ENCODE data around the gene PRPF18. TPM values are rescaled to one million over a fixed set of nuclear protein-coding genes. Genes with fewer than 3 reads are reported as not detected.
A peak's percentile ranks its signal among the peaks of the same experiment; 100 is the strongest.

Gene PRPF18
- total RNA-seq, 1 experiment from 2014 or later: 18.9 TPM

DNA sequence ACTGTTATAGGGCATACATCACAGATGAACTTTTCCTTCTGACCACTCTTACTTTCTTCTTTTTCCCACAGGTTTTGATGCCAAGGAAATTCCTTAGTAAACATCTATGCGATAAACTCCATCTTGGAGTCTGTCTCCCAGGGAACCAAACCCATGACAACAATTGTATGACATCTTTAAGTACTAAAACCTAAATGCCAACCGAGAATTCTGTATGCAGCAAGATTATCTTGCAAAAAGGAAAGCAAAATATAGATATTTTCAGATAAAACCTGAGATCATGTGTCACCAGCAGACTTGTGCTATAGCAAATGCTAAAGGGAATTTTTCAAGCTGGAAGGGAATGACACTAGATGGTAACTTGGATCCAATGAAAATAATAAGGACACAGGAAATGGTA lies 36.0 kb upstream of the PRPF18 start:
- no peak for TF ChIP-seq EZH2 (IDR thresholded peaks at IDR 0.05; ENCODE audit: low read depth)
- TF ChIP-seq, protein P1, sequence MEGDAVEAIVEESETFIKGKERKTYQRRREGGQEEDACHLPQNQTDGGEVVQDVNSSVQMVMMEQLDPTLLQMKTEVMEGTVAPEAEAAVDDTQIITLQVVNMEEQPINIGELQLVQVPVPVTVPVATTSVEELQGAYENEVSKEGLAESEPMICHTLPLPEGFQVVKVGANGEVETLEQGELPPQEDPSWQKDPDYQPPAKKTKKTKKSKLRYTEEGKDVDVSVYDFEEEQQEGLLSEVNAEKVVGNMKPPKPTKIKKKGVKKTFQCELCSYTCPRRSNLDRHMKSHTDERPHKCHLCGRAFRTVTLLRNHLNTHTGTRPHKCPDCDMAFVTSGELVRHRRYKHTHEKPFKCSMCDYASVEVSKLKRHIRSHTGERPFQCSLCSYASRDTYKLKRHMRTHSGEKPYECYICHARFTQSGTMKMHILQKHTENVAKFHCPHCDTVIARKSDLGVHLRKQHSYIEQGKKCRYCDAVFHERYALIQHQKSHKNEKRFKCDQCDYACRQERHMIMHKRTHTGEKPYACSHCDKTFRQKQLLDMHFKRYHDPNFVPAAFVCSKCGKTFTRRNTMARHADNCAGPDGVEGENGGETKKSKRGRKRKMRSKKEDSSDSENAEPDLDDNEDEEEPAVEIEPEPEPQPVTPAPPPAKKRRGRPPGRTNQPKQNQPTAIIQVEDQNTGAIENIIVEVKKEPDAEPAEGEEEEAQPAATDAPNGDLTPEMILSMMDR (conservative IDR thresholded peaks at IDR 0.05): no peak
- Histone ChIP-seq H3K4me1 (replicated peaks; ENCODE audit: insufficient read depth) (no peaks in the 10 kb centered on the region), H3K9me3 (ENCODE audit: insufficient read depth, low read depth) (no peaks in the 10 kb centered on the region; the same call in 1 of the 2 replicates), H3K27me3 (ENCODE audit: insufficient read depth, low read depth) (peaks cover 58% of the 10 kb centered on the region), H3K27ac (no peak overlapping the region), H3K4me2 (no peak overlapping the region), H4K20me1 (ENCODE audit: insufficient read depth) (no peaks in the 10 kb centered on the region), H3K79me2 (ENCODE audit: low read depth) (no peaks in the 10 kb centered on the region), H3K4me3 (no peak overlapping the region), H2AFZ (no peak overlapping the region), H3F3A (ENCODE audit: insufficient read depth, low read depth) (no peaks in the 10 kb centered on the region), H3K9me2 (ENCODE audit: insufficient read depth) (no peaks in the 10 kb centered on the region), H3K36me3 (ENCODE audit: low read depth) (no peaks in the 10 kb centered on the region)
- intact Hi-C loops (cut with micrococcal nuclease; ENCODE audit: unreplicated experiment): no loop called here
- BruUV-seq (replicated peaks): no TSS peak
- CTCF ChIA-PET: no interaction called here
- no peak for DNase-seq
- POLR2A ChIA-PET (ENCODE audit: unreplicated experiment): no interaction called here

DNA sequence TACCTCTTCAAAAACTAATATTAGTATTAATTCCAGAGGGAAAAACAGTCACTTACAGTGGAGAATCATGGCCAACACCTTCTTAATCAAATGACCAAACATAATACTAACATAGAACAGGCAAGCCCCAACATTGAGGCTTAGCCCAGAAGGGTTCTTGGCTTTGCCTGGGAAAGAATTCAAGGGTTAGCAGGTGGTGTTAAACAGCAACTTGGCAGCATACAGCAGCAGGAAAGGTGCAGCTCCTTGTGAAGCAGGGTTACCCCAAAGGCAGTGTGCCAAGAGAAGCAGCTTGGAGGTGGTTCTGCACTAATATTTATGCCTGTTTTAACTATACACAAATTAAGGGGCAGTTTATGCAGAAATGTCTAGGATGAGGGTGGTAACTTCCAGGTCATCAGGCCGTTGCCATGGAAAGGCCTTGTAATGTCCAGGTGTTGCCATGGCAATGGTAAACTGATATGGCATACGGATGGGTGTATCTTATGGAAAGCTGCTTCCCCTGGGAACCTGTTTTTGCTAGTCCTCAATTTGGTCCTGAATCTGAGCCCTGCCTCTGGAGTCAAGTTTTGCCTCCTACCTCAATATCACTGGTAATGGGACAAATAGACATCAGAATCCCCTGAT lies 30.8 kb upstream of the PRPF18 start:
- peaks cover 6% of the 10 kb centered on the region; the same call in 1 of the 2 replicates for H3F3A ChIP-seq (ENCODE audit: insufficient read depth, low read depth)
- H3K27ac ChIP-seq: no peak overlapping the region
- peak in 1 of 2 experiments; percentile 41 for DNase-seq
- peaks cover 38% of the 10 kb centered on the region for H3K27me3 ChIP-seq (ENCODE audit: insufficient read depth, low read depth)
- ChIA-PET POLR2A (ENCODE audit: unreplicated experiment) (no interaction called here), CTCF (no interaction called here)
- H3K4me2 ChIP-seq: no peak overlapping the region
- no peaks in the 10 kb centered on the region for H3K36me3 ChIP-seq (ENCODE audit: low read depth)
- H3K79me2 ChIP-seq (ENCODE audit: low read depth): no peaks in the 10 kb centered on the region
- H3K4me1 ChIP-seq (replicated peaks; ENCODE audit: insufficient read depth): 0 out of 2 replicates have a peak, but pooled peaks cover 7% of the 10 kb centered on the region
- intact Hi-C loops (cut with micrococcal nuclease; ENCODE audit: unreplicated experiment): no loop called here
- no peaks in the 10 kb centered on the region for H4K20me1 ChIP-seq (ENCODE audit: insufficient read depth)
- no peak for TF ChIP-seq EZH2 (IDR thresholded peaks at IDR 0.05; ENCODE audit: low read depth)
- TF ChIP-seq, protein P1 (conservative IDR thresholded peaks at IDR 0.05): no peak
- H3K9me2 ChIP-seq (ENCODE audit: insufficient read depth): no peaks in the 10 kb centered on the region
- no peak overlapping the region for H3K4me3 ChIP-seq
- H2AFZ ChIP-seq: no peak overlapping the region
- H3K9me3 ChIP-seq (ENCODE audit: insufficient read depth, low read depth): no peaks in the 10 kb centered on the region; the same call in 1 of the 2 replicates
- BruUV-seq (replicated peaks): no TSS peak

DNA sequence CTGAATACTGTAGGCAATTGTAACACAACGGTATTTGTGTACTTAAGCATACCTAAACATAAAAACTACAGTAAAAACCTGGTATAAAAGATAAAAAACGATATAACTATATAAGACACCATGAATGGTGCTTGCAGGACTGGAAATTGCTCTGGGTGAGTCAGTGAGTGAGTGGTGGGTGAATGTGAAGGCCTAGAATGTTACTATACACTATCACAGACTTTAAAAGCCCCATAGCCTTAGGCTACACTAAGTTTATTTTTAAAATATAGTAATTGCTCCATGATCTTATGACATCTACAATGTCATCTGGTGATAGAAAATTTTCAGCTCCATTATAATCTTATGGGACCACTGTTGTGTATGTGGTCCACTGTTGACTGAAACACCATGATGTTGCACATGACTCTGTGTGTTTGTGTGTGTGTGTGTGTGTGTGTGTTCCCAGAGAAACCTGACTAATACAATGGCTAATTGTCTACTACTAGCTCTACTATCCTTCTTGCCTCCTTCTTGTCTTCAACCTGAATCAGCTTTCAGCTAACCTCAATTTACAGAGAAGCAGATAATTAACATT lies 27.6 kb upstream of the PRPF18 start:
- POLR2A ChIA-PET (ENCODE audit: unreplicated experiment): interaction anchor here (0.7 kb wide), 1 partner anchor 28 kb away, joined by 16 read pairs; no protein-coding TSS in a partner anchor
- H3F3A ChIP-seq (ENCODE audit: insufficient read depth, low read depth): peaks cover 6% of the 10 kb centered on the region; the same call in 1 of the 2 replicates
- H3K4me2 ChIP-seq: no peak overlapping the region
- 0 out of 2 replicates have a peak, but pooled peaks cover 7% of the 10 kb centered on the region for H3K4me1 ChIP-seq (replicated peaks; ENCODE audit: insufficient read depth)
- TF ChIP-seq, protein P1 (conservative IDR thresholded peaks at IDR 0.05): no peak
- no peak for TF ChIP-seq EZH2 (IDR thresholded peaks at IDR 0.05; ENCODE audit: low read depth)
- H3K4me3 ChIP-seq: no peak overlapping the region
- no peaks in the 10 kb centered on the region for H3K79me2 ChIP-seq (ENCODE audit: low read depth)
- no peak overlapping the region for H3K27ac ChIP-seq
- no peaks in the 10 kb centered on the region for H3K9me2 ChIP-seq (ENCODE audit: insufficient read depth)
- no TSS peak for BruUV-seq (replicated peaks)
- intact Hi-C loops (cut with micrococcal nuclease; ENCODE audit: unreplicated experiment): no loop called here
- H3K9me3 ChIP-seq (ENCODE audit: insufficient read depth, low read depth): no peaks in the 10 kb centered on the region
- H2AFZ ChIP-seq: no peak overlapping the region
- CTCF ChIA-PET: no interaction called here
- H3K27me3 ChIP-seq (ENCODE audit: insufficient read depth, low read depth): peaks cover 48% of the 10 kb centered on the region
- H3K36me3 ChIP-seq (ENCODE audit: low read depth): no peaks in the 10 kb centered on the region
- H4K20me1 ChIP-seq (ENCODE audit: insufficient read depth): no peaks in the 10 kb centered on the region
- no peak for DNase-seq

Measured in PC-9 (cell line).